GM18951 (cell line): Measurements from ENCODE around the gene NTN5.
"Not testable (repeated sequence)": the region's sequence is repeated elsewhere in the genome, so short reads cannot be mapped to it uniquely, and the experiment has no call there.

Experiments
- POLR2A ChIP-seq: IDR thresholded peaks from 4 replicates; pipeline ENCODE4 v1.6.1; 2011; ENCODE audit warnings: mild to moderate bottlenecking; ENCODE audit not compliant: insufficient read length, insufficient read depth; ENCODE audit errors: extremely low read depth
- in situ Hi-C: fragments of 300-500 bp; cut with MboI; formaldehyde crosslinking; loops from one replicate; pipeline ENCODE4 v1.12.0; 2022; ENCODE audit warnings: low sequenced_read_pairs, mixed read lengths, inconsistent platforms; ENCODE audit not compliant: unreplicated experiment

Gene NTN5

DNA sequence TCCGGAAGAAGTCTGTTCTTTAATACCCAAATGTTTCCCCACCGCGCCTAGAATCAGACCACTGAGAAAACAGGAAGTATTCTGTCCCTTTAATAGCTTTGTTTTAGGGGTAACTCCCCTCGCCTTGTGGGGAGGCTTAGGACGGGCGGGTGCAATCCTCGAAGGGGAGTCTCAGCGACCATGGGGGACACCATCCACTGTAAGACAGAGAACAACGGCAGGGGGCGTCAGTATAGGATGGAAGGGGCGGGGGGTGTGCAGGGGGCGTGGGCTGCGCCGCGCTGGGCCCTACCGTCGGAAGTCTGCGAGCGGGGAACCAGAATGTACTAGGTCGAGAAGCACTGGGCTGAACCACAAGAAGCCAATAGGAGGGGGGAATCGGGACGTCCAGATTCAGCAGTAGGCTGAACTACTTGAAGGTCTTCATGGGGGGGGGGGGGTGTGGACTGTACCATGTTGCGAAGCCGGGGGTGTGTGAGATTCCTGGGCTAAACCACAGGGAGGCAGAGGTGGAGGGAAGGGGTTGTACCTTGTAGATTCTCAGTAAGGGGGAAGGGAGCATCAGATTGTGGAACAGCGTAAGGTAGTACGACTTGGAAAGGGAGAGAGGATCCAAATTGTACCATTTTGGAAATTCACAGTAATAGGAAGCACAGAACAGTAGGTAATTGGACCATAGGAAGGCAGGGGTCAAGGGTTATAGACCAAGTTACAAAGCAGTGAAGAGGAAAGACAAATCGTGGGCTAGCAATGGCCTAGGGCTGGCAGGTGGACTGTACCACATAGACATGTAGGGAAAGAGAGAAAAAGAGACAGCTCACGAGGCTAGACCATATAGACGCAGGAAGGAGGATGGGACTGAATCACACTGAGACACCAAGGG, 34.6 kb downstream of the NTN5 start:
- peak; percentile 39 for TF ChIP-seq POLR2A
- in situ Hi-C loops, result no loop called here

DNA sequence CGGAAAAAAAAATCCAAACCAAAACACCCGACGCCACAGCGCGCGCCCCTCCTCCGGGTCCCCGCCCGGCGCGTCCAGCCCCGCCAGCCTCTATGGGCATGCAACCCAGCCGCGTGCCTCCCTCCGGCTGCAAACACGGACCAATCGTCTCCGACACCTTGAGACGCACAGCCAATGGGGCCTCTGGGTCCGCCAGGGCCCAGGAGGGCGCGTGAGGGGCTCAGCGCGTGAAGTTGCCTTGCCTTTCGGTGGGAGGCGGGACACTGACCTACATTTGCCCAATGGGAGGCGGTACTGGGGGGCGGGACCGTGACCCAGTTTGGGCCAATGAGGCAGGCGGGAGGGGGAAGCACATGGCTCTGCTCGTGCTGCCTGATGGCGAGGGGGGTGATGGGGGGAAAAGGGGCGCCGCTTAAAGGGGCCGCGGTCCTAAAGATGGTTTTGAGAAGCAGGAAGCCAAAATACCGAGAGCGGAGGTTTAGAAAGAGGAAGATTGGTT, 35.3 kb downstream of the NTN5 start:
- TF ChIP-seq POLR2A, result no peak
- in situ Hi-C loops, result no loop called here

DNA sequence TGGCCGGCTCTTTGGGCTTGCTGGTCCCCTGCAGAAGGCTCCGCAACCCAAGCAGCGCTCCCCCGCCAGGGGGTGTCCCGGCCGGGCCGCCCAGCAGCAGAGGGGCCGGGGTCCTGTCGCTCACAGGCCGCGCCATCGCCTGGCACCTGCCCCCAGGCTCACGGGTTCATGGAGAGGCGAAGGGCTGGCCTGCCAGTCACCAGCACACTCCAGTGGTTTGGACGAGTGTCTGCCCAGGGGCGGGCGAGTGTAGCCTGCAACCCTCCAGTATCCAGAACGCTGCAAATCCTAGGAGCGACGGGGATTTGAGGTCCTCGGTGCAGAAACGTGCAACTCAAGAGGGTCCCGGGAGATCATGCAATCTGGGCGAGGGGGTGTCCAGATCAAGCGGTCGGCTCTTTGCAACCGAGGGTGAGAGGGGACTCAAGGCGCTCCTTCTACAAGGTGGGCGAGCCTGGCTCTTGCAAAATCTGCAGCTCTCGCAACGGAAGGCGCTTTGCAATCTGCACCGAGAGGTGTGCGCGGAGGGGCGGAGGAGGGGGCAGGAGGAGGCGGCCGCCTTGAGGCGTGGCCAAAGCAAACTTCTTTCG, 35.9 kb downstream of the NTN5 start, which contains the start of gene DBP:
Gene DBP (minus strand): TSS at position 521 of the 590 bp plus-strand sequence. CDS start 385 bp downstream, at position 136.
- in situ Hi-C loops, result no loop called here
- TF ChIP-seq POLR2A, result no peak

DNA sequence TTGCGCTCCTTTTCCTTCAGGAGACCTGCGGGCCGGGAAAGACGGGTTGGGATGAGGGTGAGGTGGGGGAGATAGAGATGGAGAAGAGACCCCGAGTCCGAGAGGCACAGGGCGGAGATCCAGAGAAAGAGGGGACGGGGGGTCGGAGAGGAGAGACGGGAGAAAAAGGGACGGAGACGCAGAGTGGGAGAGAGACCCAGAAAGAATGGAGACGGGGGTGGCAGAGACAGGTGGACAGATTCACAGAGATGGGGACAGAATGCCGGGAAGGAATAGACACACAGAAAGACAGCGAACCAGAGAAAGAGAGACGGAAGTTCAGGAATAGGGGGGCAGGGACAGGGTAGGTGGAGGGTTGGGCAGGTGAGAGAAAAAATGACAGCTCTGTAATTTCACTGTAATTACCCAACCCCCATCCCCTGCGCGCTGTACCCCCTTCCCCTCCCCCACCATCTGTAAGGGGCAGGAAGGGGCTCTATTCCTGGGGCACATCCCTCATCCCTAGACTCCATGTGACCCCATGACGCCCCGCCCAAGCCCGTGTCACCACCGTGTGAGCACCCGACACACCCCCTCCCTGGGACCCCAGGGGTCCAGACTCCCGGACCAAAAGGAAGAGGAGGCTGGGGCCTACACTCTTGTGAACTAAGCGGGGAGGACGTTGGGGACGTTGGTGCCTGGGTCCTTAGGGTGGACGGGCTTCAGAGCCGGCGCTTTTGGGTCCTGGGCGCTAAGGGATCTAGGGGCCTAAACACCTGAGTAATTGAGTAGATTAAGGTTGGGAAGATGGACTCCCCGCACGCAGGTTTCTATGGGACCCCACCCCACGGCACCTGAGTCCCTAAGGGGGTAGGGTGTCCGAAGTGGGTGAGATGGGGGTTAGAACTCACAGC, 36.6 kb downstream of the NTN5 start:
- in situ Hi-C loops, result no loop called here
- no peak for TF ChIP-seq POLR2A

DNA sequence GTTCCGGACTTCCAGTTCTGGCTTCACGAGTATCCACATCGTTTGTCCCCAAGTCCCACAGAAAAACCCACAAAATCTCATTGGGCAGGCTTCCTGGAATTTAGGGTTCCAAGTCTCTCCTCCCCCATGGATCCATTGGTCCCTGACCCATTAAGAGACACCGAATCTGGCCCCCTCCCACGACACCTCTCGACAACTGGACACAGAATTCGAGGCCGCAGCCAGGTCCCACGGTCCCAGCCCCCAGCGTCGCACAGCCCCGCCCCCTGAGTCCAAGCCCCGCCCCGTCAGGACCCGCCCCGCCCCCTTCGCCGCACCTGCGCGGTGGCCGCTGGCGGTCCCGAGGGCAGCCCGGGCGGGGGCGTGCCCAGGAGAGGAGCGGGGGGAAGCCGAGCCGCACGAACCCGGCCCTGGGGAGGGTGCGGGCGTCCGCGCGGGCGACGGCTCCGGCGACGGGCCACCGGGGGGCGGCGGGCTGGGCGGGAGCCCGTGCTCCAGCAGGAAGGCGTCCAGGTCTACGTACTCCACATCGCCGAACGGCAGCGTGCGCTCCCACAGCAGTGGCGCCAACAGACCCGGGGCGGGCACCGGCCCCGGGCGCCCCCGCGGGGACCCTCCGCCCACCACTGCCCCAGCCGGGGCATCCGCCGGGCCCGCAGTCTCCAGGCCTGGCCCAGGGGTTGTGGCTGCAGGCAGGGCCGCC, 37.4 kb downstream of the NTN5 start:
- in situ Hi-C loops, result no loop called here
- TF ChIP-seq POLR2A, result peak; percentile 47

DNA sequence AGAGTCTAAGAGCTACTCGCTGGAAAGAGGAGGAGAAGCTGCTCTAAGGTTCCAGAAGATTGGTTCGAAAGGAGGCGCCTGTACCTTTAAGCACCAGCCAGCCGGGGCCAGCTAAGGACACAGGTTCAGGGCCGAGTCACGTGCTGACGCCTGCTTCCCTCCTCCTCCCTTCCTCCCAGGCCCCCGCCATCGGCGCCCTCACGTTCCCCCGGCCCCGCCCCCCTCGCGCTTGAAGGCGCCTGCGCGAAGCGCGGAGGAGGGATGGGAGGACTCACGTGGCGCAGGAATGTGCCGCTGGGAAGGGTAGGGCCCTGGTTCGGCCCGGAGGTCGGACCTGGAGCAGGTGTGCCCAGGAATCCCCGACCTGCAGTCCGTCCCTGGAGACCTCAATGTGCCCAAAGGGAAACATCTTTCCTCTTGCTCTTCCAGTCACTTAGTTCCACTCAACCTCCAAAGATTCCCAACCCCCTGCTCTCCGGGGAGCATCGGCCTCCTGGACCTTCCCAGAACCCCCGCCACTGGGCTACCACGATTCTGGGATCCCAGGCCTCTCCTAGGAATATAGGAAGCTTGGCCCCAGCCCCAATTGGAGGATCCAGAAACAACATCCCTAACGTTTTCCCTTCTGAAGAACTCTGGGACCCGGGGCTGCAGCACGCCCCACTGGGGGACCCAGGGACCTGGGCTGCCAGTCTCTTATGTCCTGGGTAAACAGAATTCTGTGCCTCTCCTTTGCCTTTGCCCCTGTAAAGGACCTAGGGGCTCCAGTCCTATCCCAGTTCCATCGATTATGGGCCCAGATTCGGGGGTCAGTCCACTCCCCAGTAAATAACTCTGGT, 38.2 kb downstream of the NTN5 start:
- TF ChIP-seq POLR2A, result peak; percentile 60
- in situ Hi-C loops, result no loop called here

DNA sequence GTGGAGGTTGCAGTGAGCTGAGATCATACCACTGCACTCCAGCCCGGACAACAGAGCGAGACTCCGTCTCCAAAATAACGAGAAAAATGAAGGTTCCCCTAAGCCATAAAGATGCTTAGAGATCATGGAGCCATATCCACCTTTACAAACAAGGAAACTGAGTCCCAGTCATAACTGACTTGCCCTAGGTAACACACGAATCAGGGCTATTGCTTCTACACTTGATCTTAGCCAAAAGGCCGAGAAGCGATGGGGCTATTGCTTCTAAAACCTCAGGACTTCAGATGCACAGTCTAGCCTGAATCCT, 38.8 kb downstream of the NTN5 start:
- in situ Hi-C loops, result no loop called here
- TF ChIP-seq POLR2A, result no peak

DNA sequence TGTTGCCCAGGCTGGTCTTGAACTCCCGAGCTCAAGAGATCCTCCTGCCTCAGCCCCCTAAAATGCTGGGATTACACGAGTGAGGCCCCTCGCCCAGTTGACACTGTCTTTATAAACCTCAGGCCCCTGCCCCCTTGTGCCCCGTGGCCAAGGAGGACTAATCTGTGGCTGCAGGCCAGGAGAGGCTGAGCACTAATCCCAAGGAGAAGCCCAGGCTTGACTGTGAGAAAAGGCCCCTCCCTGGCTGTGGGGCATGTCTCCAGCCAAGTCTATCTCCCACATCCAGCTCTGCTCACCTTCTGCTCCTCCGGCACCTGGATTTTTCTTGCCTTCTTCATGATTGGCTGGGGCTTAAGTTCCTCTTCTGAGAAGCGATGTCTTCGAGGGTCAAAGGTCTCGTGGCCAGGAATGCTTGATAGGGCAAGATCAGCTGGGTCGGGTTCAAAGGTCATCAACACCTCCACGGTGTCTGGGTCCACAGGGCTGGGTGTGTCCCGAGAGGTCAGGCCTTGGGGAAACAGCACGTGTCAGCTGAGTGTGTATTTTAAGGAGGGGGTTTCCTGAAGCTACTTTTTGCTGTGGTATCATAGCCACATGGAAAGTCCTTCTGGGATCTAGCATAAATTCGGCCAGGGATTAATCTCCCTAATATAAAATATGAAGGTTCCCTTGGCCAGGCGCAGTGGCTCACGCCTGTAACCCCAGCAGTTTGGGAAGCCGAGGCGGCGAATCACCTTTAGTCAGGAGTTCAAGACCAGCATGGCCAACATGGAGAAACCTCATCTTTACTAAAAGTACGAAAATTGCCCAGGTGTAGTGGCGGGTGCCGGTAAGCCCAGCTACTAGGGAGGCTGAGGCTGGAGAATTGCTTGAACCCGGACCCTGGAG, 39.4 kb downstream of the NTN5 start:
- in situ Hi-C loops, result no loop called here
- no peak for TF ChIP-seq POLR2A

DNA sequence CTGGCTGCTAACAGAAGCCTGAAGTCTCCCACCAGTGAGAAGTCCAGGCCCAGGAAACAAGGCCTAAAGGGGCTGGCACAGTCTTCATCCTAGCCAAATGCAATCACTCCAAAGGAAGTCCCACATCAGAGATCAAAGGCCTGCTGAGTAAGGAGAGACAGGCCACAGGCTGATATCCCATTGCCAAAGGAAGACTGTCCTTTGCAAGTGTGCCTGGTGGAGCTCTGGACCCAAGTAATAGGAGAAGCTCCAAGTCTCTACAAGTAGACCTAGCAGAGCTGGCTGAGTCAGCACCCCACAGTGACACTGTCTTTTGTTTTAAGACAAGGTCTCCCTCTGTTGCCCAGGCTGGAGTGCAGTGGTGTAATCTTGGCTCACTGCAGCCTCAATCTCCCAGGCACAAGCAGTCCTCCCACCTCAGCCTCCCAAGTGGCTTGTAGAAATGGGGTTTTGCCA, 40.1 kb downstream of the NTN5 start:
- no peak for TF ChIP-seq POLR2A
- in situ Hi-C loops, result no loop called here

DNA sequence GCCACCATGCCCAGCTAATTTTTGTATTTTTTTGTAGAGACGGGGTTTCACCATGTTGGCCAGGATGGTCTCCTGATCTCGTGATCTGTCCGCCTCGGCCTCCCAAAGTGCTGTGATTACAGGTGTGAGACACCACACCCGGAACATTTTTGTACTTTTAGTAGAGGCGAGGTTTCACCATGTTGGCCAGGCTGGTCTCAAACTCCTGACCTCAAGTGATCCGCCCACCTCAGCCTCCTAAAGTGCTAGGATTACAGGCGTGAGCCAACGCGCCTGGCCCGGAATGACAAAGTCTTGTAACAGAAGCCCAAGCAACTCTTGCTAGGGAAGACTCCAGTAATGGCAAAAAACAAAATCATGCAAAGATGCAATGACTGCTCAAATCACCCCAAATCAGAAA, 40.5 kb downstream of the NTN5 start:
- in situ Hi-C loops, result not testable (repeated sequence)

DNA sequence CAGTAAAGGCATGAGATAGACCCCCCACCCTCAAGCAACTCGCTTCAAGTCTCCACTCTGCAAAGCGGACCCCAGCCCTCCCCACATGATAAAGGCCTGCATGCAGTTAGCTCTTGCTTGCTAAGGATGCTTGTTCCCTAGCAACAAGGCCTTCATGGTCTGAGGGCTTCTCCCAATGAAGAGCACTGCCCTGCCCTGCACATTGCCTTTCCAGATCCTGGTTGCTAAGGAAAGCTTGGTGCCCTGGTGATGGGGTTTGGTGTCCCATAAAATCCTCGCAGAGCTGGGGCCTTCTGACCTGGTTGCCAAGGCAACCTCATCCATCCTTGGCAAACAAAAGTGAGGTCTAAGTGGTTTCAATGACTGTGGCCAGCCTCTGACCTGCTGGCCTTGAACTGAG, 41.6 kb downstream of the NTN5 start:
- no peak for TF ChIP-seq POLR2A
- in situ Hi-C loops, result no loop called here
